ENCODE data around the gene BCAR3.

Gene BCAR3

GRCh38 chr1:93694819-93695218 is 13.2 kb upstream of the BCAR3 start:
- DNase-seq (ENCODE audit: low spot score): no peak
- no CpG with 5 or more reads among the region's 3 CpGs for WGBS, 2 donors (ENCODE audit: extremely low coverage in 2 of 2, insufficient read length in 2 of 2, insufficient replicate concordance in 1 of 2)
- Histone ChIP-seq H4K91ac (ENCODE audit: low read depth, low read length, poor library complexity) (no peak overlapping the region), H2AK5ac (ENCODE audit: low read depth, low read length) (no peak overlapping the region), H2AFZ (ENCODE audit: low read length) (no peak overlapping the region), H2BK5ac (ENCODE audit: low read length) (no peak overlapping the region), H3K4me1 (ENCODE audit: control insufficient read depth in 2 of 2, insufficient read depth in 1 of 2, low read depth in 1 of 2, low read length in 2 of 2) (peaks cover 7 to 29% of the 10 kb centered on the region in 2 donors), H2BK120ac (ENCODE audit: low read depth, low read length) (no peak overlapping the region), H3K27me3 (ENCODE audit: control insufficient read depth in 3 of 3, insufficient read depth in 3 of 3, low read depth in 1 of 3, low read length in 3 of 3) (no peaks in the 10 kb centered on the region), H2BK12ac (ENCODE audit: low read length) (no peak overlapping the region), H2BK15ac (ENCODE audit: low read length) (no peak overlapping the region), H3K9me3 (replicated peaks in 1 of 2; ENCODE audit: control insufficient read depth in 2 of 2, insufficient read depth in 1 of 2, low read depth in 1 of 2, low read length in 2 of 2) (no peaks in the 10 kb centered on the region), H4K8ac (ENCODE audit: low read depth, low read length) (no peak overlapping the region), H3K36me3 (replicated peaks in 1 of 2; ENCODE audit: control insufficient read depth in 2 of 2, insufficient read depth in 2 of 2, low read length in 2 of 2) (no peaks in the 10 kb centered on the region), H3K27ac (replicated peaks; ENCODE audit: low read length) (no peak overlapping the region), H3K18ac (ENCODE audit: low read length) (no peak overlapping the region), H3K4ac (ENCODE audit: low read length) (no peak overlapping the region), H3K4me3 (ENCODE audit: low read length in 2 of 2) (no peak overlapping the region), H3K9ac (ENCODE audit: low read depth, low read length, poor library complexity) (no peak overlapping the region), H3K4me2 (ENCODE audit: insufficient read depth, low read length, poor library complexity, severe bottlenecking) (no peak overlapping the region), H3K23ac (ENCODE audit: low read depth, low read length, poor library complexity) (no peak overlapping the region), H3K79me1 (ENCODE audit: low read depth, low read length) (no peaks in the 10 kb centered on the region), H3K14ac (ENCODE audit: low read length) (no peak overlapping the region)

- H4K8ac ChIP-seq (ENCODE audit: low read depth, low read length): no peak overlapping the region
- peaks cover 10 to 33% of the 10 kb centered on the region in 2 donors for H3K4me1 ChIP-seq (ENCODE audit: control insufficient read depth in 2 of 2, insufficient read depth in 1 of 2, low read depth in 1 of 2, low read length in 2 of 2)
- DNase-seq (ENCODE audit: low spot score): no peak
- H3K14ac ChIP-seq (ENCODE audit: low read length): no peak overlapping the region
- no peak overlapping the region for H2AFZ ChIP-seq (ENCODE audit: low read length)
- no peak overlapping the region for H3K23ac ChIP-seq (ENCODE audit: low read depth, low read length, poor library complexity)
- H2AK5ac ChIP-seq (ENCODE audit: low read depth, low read length): no peak overlapping the region
- no peak overlapping the region for H3K18ac ChIP-seq (ENCODE audit: low read length)
- H3K9ac ChIP-seq (ENCODE audit: low read depth, low read length, poor library complexity): no peak overlapping the region
- no peaks in the 10 kb centered on the region for H3K9me3 ChIP-seq (replicated peaks in 1 of 2; ENCODE audit: control insufficient read depth in 2 of 2, insufficient read depth in 1 of 2, low read depth in 1 of 2, low read length in 2 of 2)
- no peak overlapping the region for H3K4me3 ChIP-seq (ENCODE audit: low read length in 2 of 2)
- H3K79me1 ChIP-seq (ENCODE audit: low read depth, low read length): no peaks in the 10 kb centered on the region
- no peak overlapping the region for H4K91ac ChIP-seq (ENCODE audit: low read depth, low read length, poor library complexity)
- no peak overlapping the region for H3K27ac ChIP-seq (replicated peaks; ENCODE audit: low read length)
- H2BK15ac ChIP-seq (ENCODE audit: low read length): no peak overlapping the region
- H3K36me3 ChIP-seq (replicated peaks in 1 of 2; ENCODE audit: control insufficient read depth in 2 of 2, insufficient read depth in 2 of 2, low read length in 2 of 2): no peaks in the 10 kb centered on the region
- H3K27me3 ChIP-seq (ENCODE audit: control insufficient read depth in 3 of 3, insufficient read depth in 3 of 3, low read depth in 1 of 3, low read length in 3 of 3): no peaks in the 10 kb centered on the region
- H3K4ac ChIP-seq (ENCODE audit: low read length): no peak overlapping the region
- no CpG with 5 or more reads among the region's 7 CpGs for WGBS, 2 donors (ENCODE audit: extremely low coverage in 2 of 2, insufficient read length in 2 of 2, insufficient replicate concordance in 1 of 2)
- no peak overlapping the region for H2BK12ac ChIP-seq (ENCODE audit: low read length)
- H2BK120ac ChIP-seq (ENCODE audit: low read depth, low read length): no peak overlapping the region
- H2BK5ac ChIP-seq (ENCODE audit: low read length): no peak overlapping the region
- H3K4me2 ChIP-seq (ENCODE audit: insufficient read depth, low read length, poor library complexity, severe bottlenecking): no peak overlapping the region
Measured at GRCh38 chr1:93694039-93694438, 12.4 kb upstream of the BCAR3 start.

- no peak overlapping the region for H3K4me3 ChIP-seq (ENCODE audit: low read length in 2 of 2)
- no peak for DNase-seq (ENCODE audit: low spot score)
Measured at GRCh38 chr1:93692983-93693591, 11.4 kb upstream of the BCAR3 start.

GRCh38 chr1:93692451-93692861 is 10.8 kb upstream of the BCAR3 start:
- Histone ChIP-seq H3K4me3 (ENCODE audit: low read length in 2 of 2) (no peak overlapping the region), H4K91ac (ENCODE audit: low read depth, low read length, poor library complexity) (no peak overlapping the region), H2BK15ac (ENCODE audit: low read length) (peak overlapping the region; percentile 56), H3K4me2 (ENCODE audit: insufficient read depth, low read length, poor library complexity, severe bottlenecking) (no peak overlapping the region), H2BK5ac (ENCODE audit: low read length) (no peak overlapping the region), H2AK5ac (ENCODE audit: low read depth, low read length) (no peak overlapping the region), H2BK120ac (ENCODE audit: low read depth, low read length) (no peak overlapping the region), H3K79me1 (ENCODE audit: low read depth, low read length) (no peaks in the 10 kb centered on the region), H3K14ac (ENCODE audit: low read length) (no peak overlapping the region), H4K8ac (ENCODE audit: low read depth, low read length) (no peak overlapping the region), H3K4me1 (ENCODE audit: control insufficient read depth in 2 of 2, insufficient read depth in 1 of 2, low read depth in 1 of 2, low read length in 2 of 2) (peaks cover 13 to 33% of the 10 kb centered on the region in 2 donors), H3K23ac (ENCODE audit: low read depth, low read length, poor library complexity) (no peak overlapping the region), H3K9me3 (replicated peaks in 1 of 2; ENCODE audit: control insufficient read depth in 2 of 2, insufficient read depth in 1 of 2, low read depth in 1 of 2, low read length in 2 of 2) (no peaks in the 10 kb centered on the region), H3K27ac (replicated peaks; ENCODE audit: low read length) (no peak overlapping the region), H2AFZ (ENCODE audit: low read length) (no peak overlapping the region), H3K36me3 (replicated peaks in 1 of 2; ENCODE audit: control insufficient read depth in 2 of 2, insufficient read depth in 2 of 2, low read length in 2 of 2) (no peaks in the 10 kb centered on the region), H3K18ac (ENCODE audit: low read length) (no peak overlapping the region), H3K27me3 (ENCODE audit: control insufficient read depth in 3 of 3, insufficient read depth in 3 of 3, low read depth in 1 of 3, low read length in 3 of 3) (no peaks in the 10 kb centered on the region), H2BK12ac (ENCODE audit: low read length) (no peak overlapping the region), H3K9ac (ENCODE audit: low read depth, low read length, poor library complexity) (no peak overlapping the region), H3K4ac (ENCODE audit: low read length) (no peak overlapping the region)
- no CpG with 5 or more reads among the region's 2 CpGs for WGBS, 2 donors (ENCODE audit: extremely low coverage in 2 of 2, insufficient read length in 2 of 2, insufficient replicate concordance in 1 of 2)
- DNase-seq (ENCODE audit: low spot score): no peak

More at GRCh38 chr1:93692983-93693591, 11.4 kb upstream of the BCAR3 start:
- no peak overlapping the region for H4K8ac ChIP-seq (ENCODE audit: low read depth, low read length)
- H4K91ac ChIP-seq (ENCODE audit: low read depth, low read length, poor library complexity): no peak overlapping the region
- H2BK5ac ChIP-seq (ENCODE audit: low read length): no peak overlapping the region
- H2BK120ac ChIP-seq (ENCODE audit: low read depth, low read length): no peak overlapping the region
- no peak overlapping the region for H3K23ac ChIP-seq (ENCODE audit: low read depth, low read length, poor library complexity)
- peak overlapping the region; percentile 46 for H3K18ac ChIP-seq (ENCODE audit: low read length)
- H3K9me3 ChIP-seq (replicated peaks in 1 of 2; ENCODE audit: control insufficient read depth in 2 of 2, insufficient read depth in 1 of 2, low read depth in 1 of 2, low read length in 2 of 2): no peaks in the 10 kb centered on the region
- peaks cover 10 to 33% of the 10 kb centered on the region in 2 donors for H3K4me1 ChIP-seq (ENCODE audit: control insufficient read depth in 2 of 2, insufficient read depth in 1 of 2, low read depth in 1 of 2, low read length in 2 of 2)
- no peak overlapping the region for H2AFZ ChIP-seq (ENCODE audit: low read length)
- no peak overlapping the region for H3K4ac ChIP-seq (ENCODE audit: low read length)
- peak overlapping the region; percentile 9 for H2AK5ac ChIP-seq (ENCODE audit: low read depth, low read length)
- no peaks in the 10 kb centered on the region for H3K36me3 ChIP-seq (replicated peaks in 1 of 2; ENCODE audit: control insufficient read depth in 2 of 2, insufficient read depth in 2 of 2, low read length in 2 of 2)
- H3K79me1 ChIP-seq (ENCODE audit: low read depth, low read length): no peaks in the 10 kb centered on the region
- no peak overlapping the region for H2BK12ac ChIP-seq (ENCODE audit: low read length)
- H3K27ac ChIP-seq (replicated peaks; ENCODE audit: low read length): no peak overlapping the region
- H2BK15ac ChIP-seq (ENCODE audit: low read length): peak overlapping the region; percentile 56
- no peak overlapping the region for H3K14ac ChIP-seq (ENCODE audit: low read length)
- no CpG with 5 or more reads among the region's 7 CpGs for WGBS, 2 donors (ENCODE audit: extremely low coverage in 2 of 2, insufficient read length in 2 of 2, insufficient replicate concordance in 1 of 2)
- no peaks in the 10 kb centered on the region for H3K27me3 ChIP-seq (ENCODE audit: control insufficient read depth in 3 of 3, insufficient read depth in 3 of 3, low read depth in 1 of 3, low read length in 3 of 3)
- no peak overlapping the region for H3K4me2 ChIP-seq (ENCODE audit: insufficient read depth, low read length, poor library complexity, severe bottlenecking)
- H3K9ac ChIP-seq (ENCODE audit: low read depth, low read length, poor library complexity): no peak overlapping the region
